Activated naive CD4-positive, alpha-beta T cell treated with anti-CD3 and anti-CD28 coated beads, Interleukin-2, amount 50 U/mL, for 24 hours (primary cell): ENCODE measurements around the gene SF1.

Experiments
- H3K27ac Mint-ChIP-seq: one replicate; pipeline ENCODE4 v1.8.0; 2021; ENCODE audit warnings: mild to moderate bottlenecking, mixed read lengths
- H3K27me3 Mint-ChIP-seq: one replicate; pipeline ENCODE4 v1.8.0; 2021; ENCODE audit warnings: mixed read lengths
- H3K36me3 Mint-ChIP-seq: one replicate; pipeline ENCODE4 v1.8.0; 2021; ENCODE audit warnings: mixed read lengths
- H3K4me1 Mint-ChIP-seq: one replicate; pipeline ENCODE4 v1.8.0; 2021; ENCODE audit warnings: mixed read lengths
- H3K4me3 Mint-ChIP-seq: one replicate; pipeline ENCODE4 v1.8.0; 2021; ENCODE audit warnings: mild to moderate bottlenecking, mixed read lengths
- H3K9me3 Mint-ChIP-seq: one replicate; pipeline ENCODE4 v1.8.0; 2021; ENCODE audit warnings: mixed read lengths

The SF1 gene

GRCh38 chr11:64759722-64760719 is 18.3 kb downstream of the SF1 start, which contains the start of gene PYGM:
TSS of gene PYGM (minus strand) at chr11:64759974. CDS start at chr11:64759898, 76 bp downstream.
- Mint-ChIP-seq H3K4me1 (peaks cover 65% of the 10 kb centered on the region), H3K36me3 (peaks cover 14% of the 10 kb centered on the region), H3K27me3 (no peaks in the 10 kb centered on the region), H3K4me3 (peak within 1 kb of the TSS; percentile 49), H3K27ac (peak within 1 kb of the TSS; percentile 90), H3K9me3 (no peaks in the 10 kb centered on the region)

GRCh38 chr11:64759131-64759721 is 19.1 kb downstream of the SF1 start:
- Mint-ChIP-seq H3K27me3 (no peaks in the 10 kb centered on the region), H3K27ac (peak overlapping the region; percentile 68), H3K36me3 (peaks cover 7% of the 10 kb centered on the region), H3K4me1 (peaks cover 57% of the 10 kb centered on the region), H3K9me3 (no peaks in the 10 kb centered on the region), H3K4me3 (no peak overlapping the region)

- H3K4me3 Mint-ChIP-seq = no peak overlapping the region
- H3K27me3 Mint-ChIP-seq = no peaks in the 10 kb centered on the region
- H3K4me1 Mint-ChIP-seq = peaks cover 50% of the 10 kb centered on the region
- peaks cover 4% of the 10 kb centered on the region for H3K36me3 Mint-ChIP-seq
- H3K27ac Mint-ChIP-seq = peak overlapping the region; percentile 17
- no peaks in the 10 kb centered on the region for H3K9me3 Mint-ChIP-seq
Observed at GRCh38 chr11:64758330-64759079, 19.8 kb downstream of the SF1 start.

GRCh38 chr11:64757549-64758329 is 20.6 kb downstream of the SF1 start:
- Mint-ChIP-seq H3K4me1 (peaks cover 47% of the 10 kb centered on the region), H3K27me3 (no peaks in the 10 kb centered on the region), H3K4me3 (no peak overlapping the region), H3K36me3 (peaks cover 7% of the 10 kb centered on the region), H3K27ac (peak overlapping the region; percentile 51), H3K9me3 (no peaks in the 10 kb centered on the region)

- H3K9me3 Mint-ChIP-seq = no peaks in the 10 kb centered on the region
- peaks cover 10% of the 10 kb centered on the region for H3K36me3 Mint-ChIP-seq
- H3K4me1 Mint-ChIP-seq = peaks cover 47% of the 10 kb centered on the region
- H3K27me3 Mint-ChIP-seq = no peaks in the 10 kb centered on the region
- no peak overlapping the region for H3K27ac Mint-ChIP-seq
- no peak overlapping the region for H3K4me3 Mint-ChIP-seq
Observed at GRCh38 chr11:64755681-64756361, 22.5 kb downstream of the SF1 start.

GRCh38 chr11:64754919-64755662 is 23.3 kb downstream of the SF1 start:
- H3K4me1 Mint-ChIP-seq = peaks cover 47% of the 10 kb centered on the region
- H3K27ac Mint-ChIP-seq = no peak overlapping the region
- peaks cover 12% of the 10 kb centered on the region for H3K36me3 Mint-ChIP-seq
- no peaks in the 10 kb centered on the region for H3K27me3 Mint-ChIP-seq
- no peaks in the 10 kb centered on the region for H3K9me3 Mint-ChIP-seq
- H3K4me3 Mint-ChIP-seq = no peak overlapping the region

- Mint-ChIP-seq H3K36me3 (peaks cover 13% of the 10 kb centered on the region), H3K9me3 (no peaks in the 10 kb centered on the region), H3K27ac (no peak overlapping the region), H3K4me3 (no peak overlapping the region), H3K27me3 (no peaks in the 10 kb centered on the region), H3K4me1 (peaks cover 41% of the 10 kb centered on the region)
Observed at GRCh38 chr11:64754124-64754918, 24.0 kb downstream of the SF1 start.

GRCh38 chr11:64753380-64754123 is 24.8 kb downstream of the SF1 start:
- Mint-ChIP-seq H3K27ac (no peak overlapping the region), H3K27me3 (no peaks in the 10 kb centered on the region), H3K9me3 (no peaks in the 10 kb centered on the region), H3K4me1 (peaks cover 40% of the 10 kb centered on the region), H3K36me3 (peaks cover 13% of the 10 kb centered on the region), H3K4me3 (no peak overlapping the region)

- no peaks in the 10 kb centered on the region for H3K9me3 Mint-ChIP-seq
- H3K27ac Mint-ChIP-seq = no peak overlapping the region
- H3K36me3 Mint-ChIP-seq = peaks cover 13% of the 10 kb centered on the region
- H3K4me1 Mint-ChIP-seq = peaks cover 43% of the 10 kb centered on the region
- H3K27me3 Mint-ChIP-seq = no peaks in the 10 kb centered on the region
- no peak overlapping the region for H3K4me3 Mint-ChIP-seq
Observed at GRCh38 chr11:64753019-64753379, 25.3 kb downstream of the SF1 start.

GRCh38 chr11:64752175-64752970 is 26.0 kb downstream of the SF1 start:
- Mint-ChIP-seq H3K4me1 (peaks cover 40% of the 10 kb centered on the region), H3K4me3 (no peak overlapping the region), H3K27me3 (no peaks in the 10 kb centered on the region), H3K36me3 (peaks cover 13% of the 10 kb centered on the region), H3K27ac (no peak overlapping the region), H3K9me3 (no peaks in the 10 kb centered on the region)

- Mint-ChIP-seq H3K4me1 (peaks cover 36% of the 10 kb centered on the region), H3K27me3 (no peaks in the 10 kb centered on the region), H3K9me3 (no peaks in the 10 kb centered on the region), H3K4me3 (no peak overlapping the region), H3K36me3 (peaks cover 13% of the 10 kb centered on the region), H3K27ac (no peak overlapping the region)
Observed at GRCh38 chr11:64751580-64751979, 26.8 kb downstream of the SF1 start.

- no peak overlapping the region for H3K27ac Mint-ChIP-seq
- no peaks in the 10 kb centered on the region for H3K27me3 Mint-ChIP-seq
- peaks cover 38% of the 10 kb centered on the region for H3K4me1 Mint-ChIP-seq
- H3K4me3 Mint-ChIP-seq = no peak overlapping the region
- H3K36me3 Mint-ChIP-seq = peaks cover 13% of the 10 kb centered on the region
- H3K9me3 Mint-ChIP-seq = no peaks in the 10 kb centered on the region
Observed at GRCh38 chr11:64751136-64751535, 27.2 kb downstream of the SF1 start.
